Suprapubic skin (tissue), 4 donors: ENCODE results near the gene FANCG. TPM values are rescaled to one million over a fixed set of nuclear protein-coding genes. Genes with fewer than 3 reads are reported as not detected.

Experiments used
- DNase-seq, 2 donors: peaks; one replicate each; pipeline ENCODE4 v3.0.0-alpha.2; 2019; ENCODE audit warnings: low spot score in 2 of 2
- H3K27ac ChIP-seq: fragments of 200-600 bp; sonication (generic); one replicate; pipeline ENCODE4 v1.5.1; 2019
- H3K27me3 ChIP-seq: fragments of 200-600 bp; sonication (generic); one replicate; pipeline ENCODE4 v1.5.1; 2019
- H3K36me3 ChIP-seq: fragments of 200-600 bp; sonication (generic); one replicate; pipeline ENCODE4 v1.5.1; 2019
- H3K4me1 ChIP-seq: fragments of 200-600 bp; sonication (generic); one replicate; pipeline ENCODE4 v1.5.1; 2019
- H3K4me3 ChIP-seq: fragments of 200-600 bp; sonication (generic); one replicate; pipeline ENCODE4 v1.5.1; 2019; ENCODE audit warnings: mild to moderate bottlenecking
- H3K9me3 ChIP-seq: fragments of 200-600 bp; sonication (generic); one replicate; pipeline ENCODE4 v1.5.1; 2019
- CTCF ChIP-seq, 2 donors: fragments of 200-600 bp in 1 of 2; fragments of 450-650 bp in 1 of 2; sonication (generic) in 1 of 2; IDR thresholded peaks; one replicate each; pipeline ENCODE4 v1.5.1; 2016 to 2019; ENCODE audit warnings: antibody characterized with exemption in 2 of 2, mild to moderate bottlenecking in 1 of 2, moderate library complexity in 1 of 2
- EP300 ChIP-seq: sonication (generic); formaldehyde crosslinking; IDR thresholded peaks from one replicate; pipeline ENCODE4 v1.6.1; 2017; ENCODE audit warnings: antibody characterized with exemption
- POLR2A ChIP-seq, 2 donors: fragments of 450-650 bp; IDR thresholded peaks; one replicate each; pipeline ENCODE4 v1.6.1; 2017; ENCODE audit warnings: antibody characterized with exemption in 2 of 2, mild to moderate bottlenecking in 2 of 2, moderate library complexity in 2 of 2
- POLR2AphosphoS5 ChIP-seq, 3 donors: sonication (generic); formaldehyde crosslinking; IDR thresholded peaks; one replicate each; pipeline ENCODE4 v1.6.1; 2017; ENCODE audit warnings: antibody characterized with exemption in 3 of 3
- WGBS: methylation state at CpG from one replicate; pipeline ENCODE4 v1.1.5; 2018; 5-methylcytosine and 5-hydroxymethylcytosine counted together
- total RNA-seq, 4 donors: library from RNA; depleted of rRNA; stranded (reverse); fragments of >200 nt; gene quantifications; one replicate each; pipeline ENCODE4 v1.1.0, GENCODE V29; 2016

Gene FANCG
- total RNA-seq, 4 donors from 2014 or later, result 24.2 to 39.7 (median 28.3) TPM

- TF ChIP-seq POLR2A (IDR thresholded peaks at IDR 0.05) (peak in 1 of 2 donors; percentile 82), POLR2AphosphoS5 (IDR thresholded peaks at IDR 0.05) (peak; percentile 52 to 88 (median 73)), EP300 (no peak)
- Histone ChIP-seq H3K9me3 (no peaks in the 10 kb centered on the region), H3K4me1 (peaks cover 31% of the 10 kb centered on the region), H3K27ac (peak within 1 kb of the TSS; percentile 100), H3K4me3 (peak within 1 kb of the TSS; percentile 96), H3K27me3 (no peaks in the 10 kb centered on the region), H3K36me3 (peaks cover 5% of the 10 kb centered on the region)
- peak; percentile 99 to 100 for DNase-seq
- WGBS, result 6% methylated on average over 30 of the region's 54 CpGs
These were observed 7.1 kb downstream of the FANCG start, which contains the start of gene VCP for GRCh38 chr9:35072461-35073278. VCP (minus strand) TSS chr9:35072625; CDS start chr9:35072353, 272 bp downstream.

- Histone ChIP-seq H3K4me1 (peaks cover 31% of the 10 kb centered on the region), H3K27me3 (no peaks in the 10 kb centered on the region), H3K36me3 (peaks cover 12% of the 10 kb centered on the region), H3K27ac (peak overlapping the region; percentile 100), H3K9me3 (no peaks in the 10 kb centered on the region), H3K4me3 (peak overlapping the region; percentile 96)
- 0% methylated on average over 11 of the region's 79 CpGs for WGBS
- TF ChIP-seq POLR2AphosphoS5 (IDR thresholded peaks at IDR 0.05) (peak in 2 of 3 donors; percentile 7 to 51), EP300 (no peak), CTCF (IDR thresholded peaks at IDR 0.05) (peak in 1 of 2 donors; percentile 42), POLR2A (IDR thresholded peaks at IDR 0.05) (peak in 1 of 2 donors; percentile 27)
- DNase-seq, result peak; percentile 91 to 93
These were observed 7.8 kb downstream of the FANCG start for GRCh38 chr9:35071814-35072460.

DNA sequence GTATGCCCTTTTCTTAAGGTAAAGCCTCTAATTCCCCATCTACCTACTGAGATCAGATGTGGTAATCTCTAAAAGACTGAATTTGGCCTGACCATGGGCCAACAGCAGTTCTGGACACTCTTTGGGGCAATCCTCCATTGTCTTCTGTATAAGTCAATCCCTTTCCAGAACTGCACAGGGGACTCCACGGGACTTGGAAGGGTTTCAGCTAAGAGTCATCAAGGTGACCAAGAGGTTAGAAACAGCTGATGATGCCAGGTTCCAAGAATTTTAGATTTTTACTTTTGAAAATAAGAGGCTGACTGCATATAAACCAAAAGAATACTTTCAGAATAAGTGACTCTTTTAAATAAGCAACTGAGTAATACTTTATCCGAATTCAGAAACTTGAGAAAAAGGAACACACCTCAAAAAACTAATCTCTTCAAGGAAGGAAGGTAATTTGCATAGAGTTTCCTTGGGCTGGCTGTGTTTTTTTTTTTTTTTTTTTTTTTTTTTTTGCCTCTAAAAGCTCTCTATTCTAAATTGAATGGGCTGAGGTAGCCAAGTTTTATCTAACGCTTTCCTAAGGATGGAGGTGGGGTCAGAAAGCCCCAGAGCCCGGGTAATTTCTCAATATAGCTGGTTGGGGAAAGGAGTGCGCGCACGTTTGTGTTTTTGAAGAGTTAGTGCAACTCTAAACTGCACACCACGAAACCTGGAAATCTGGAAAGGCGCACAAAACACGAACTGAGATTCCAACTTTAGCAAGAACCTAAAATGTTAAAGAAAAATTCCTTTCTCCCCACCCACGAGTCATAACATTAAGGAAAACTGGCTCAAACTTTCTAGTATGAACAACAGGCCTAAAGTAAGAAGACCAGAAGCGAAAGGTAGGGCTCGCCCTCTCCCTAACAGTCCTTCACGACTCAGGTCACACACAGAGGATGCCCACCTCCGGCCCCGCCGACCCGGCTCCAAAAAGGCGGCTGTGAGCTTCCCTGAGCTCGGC is 8.6 kb downstream of the FANCG start:
- Histone ChIP-seq H3K4me3 (peak overlapping the region; percentile 96), H3K4me1 (peaks cover 31% of the 10 kb centered on the region), H3K27me3 (no peaks in the 10 kb centered on the region), H3K27ac (peak overlapping the region; percentile 100), H3K36me3 (peaks cover 20% of the 10 kb centered on the region), H3K9me3 (no peaks in the 10 kb centered on the region)
- TF ChIP-seq POLR2A (IDR thresholded peaks at IDR 0.05) (no peak), POLR2AphosphoS5 (IDR thresholded peaks at IDR 0.05) (no peak), EP300 (no peak)
- WGBS, result 2% methylated on average over 17 of the region's 20 CpGs
- no peak for DNase-seq

GRCh38 chr9:35069020-35069419 is 10.7 kb downstream of the FANCG start:
- Histone ChIP-seq H3K4me1 (peaks cover 31% of the 10 kb centered on the region), H3K4me3 (no peak overlapping the region), H3K36me3 (peaks cover 41% of the 10 kb centered on the region), H3K27ac (no peak overlapping the region), H3K9me3 (no peaks in the 10 kb centered on the region), H3K27me3 (no peaks in the 10 kb centered on the region)
- 77% methylated on average over 4 of the region's 4 CpGs for WGBS
- DNase-seq, result no peak
- TF ChIP-seq EP300, result no peak
- no peak for TF ChIP-seq POLR2AphosphoS5 (IDR thresholded peaks at IDR 0.05)
- no peak for TF ChIP-seq POLR2A (IDR thresholded peaks at IDR 0.05)
- no peak for TF ChIP-seq CTCF (IDR thresholded peaks at IDR 0.05)

GRCh38 chr9:35067056-35067455 is 12.7 kb downstream of the FANCG start:
- H3K4me3 ChIP-seq, result no peak overlapping the region
- WGBS, result 79% methylated on average over 1 of the region's 1 CpG
- TF ChIP-seq EP300, result no peak
- no peak for TF ChIP-seq POLR2A (IDR thresholded peaks at IDR 0.05)
- no peak for TF ChIP-seq CTCF (IDR thresholded peaks at IDR 0.05)
- TF ChIP-seq POLR2AphosphoS5 (IDR thresholded peaks at IDR 0.05), result no peak
- no peaks in the 10 kb centered on the region for H3K9me3 ChIP-seq
- H3K27ac ChIP-seq, result no peak overlapping the region
- no peak for DNase-seq
- H3K27me3 ChIP-seq, result no peaks in the 10 kb centered on the region
- peaks cover 26% of the 10 kb centered on the region for H3K4me1 ChIP-seq
- H3K36me3 ChIP-seq, result peaks cover 61% of the 10 kb centered on the region
